HG02759 (cell line): ENCODE data around the gene CDK7.
A peak's percentile ranks its signal among the peaks of the same experiment; 100 is the strongest.
"Not testable (repeated sequence)": the region's sequence is repeated elsewhere in the genome, so short reads cannot be mapped to it uniquely, and the experiment has no call there.

Experiments used
- ATAC-seq: cut with Tn5 transposase; IDR thresholded peaks from one replicate; pipeline ENCODE4 v1.9.1; 2021; ENCODE audit warnings: mild to moderate bottlenecking, moderate library complexity; ENCODE audit not compliant: unreplicated experiment

CDK7 gene

DNA sequence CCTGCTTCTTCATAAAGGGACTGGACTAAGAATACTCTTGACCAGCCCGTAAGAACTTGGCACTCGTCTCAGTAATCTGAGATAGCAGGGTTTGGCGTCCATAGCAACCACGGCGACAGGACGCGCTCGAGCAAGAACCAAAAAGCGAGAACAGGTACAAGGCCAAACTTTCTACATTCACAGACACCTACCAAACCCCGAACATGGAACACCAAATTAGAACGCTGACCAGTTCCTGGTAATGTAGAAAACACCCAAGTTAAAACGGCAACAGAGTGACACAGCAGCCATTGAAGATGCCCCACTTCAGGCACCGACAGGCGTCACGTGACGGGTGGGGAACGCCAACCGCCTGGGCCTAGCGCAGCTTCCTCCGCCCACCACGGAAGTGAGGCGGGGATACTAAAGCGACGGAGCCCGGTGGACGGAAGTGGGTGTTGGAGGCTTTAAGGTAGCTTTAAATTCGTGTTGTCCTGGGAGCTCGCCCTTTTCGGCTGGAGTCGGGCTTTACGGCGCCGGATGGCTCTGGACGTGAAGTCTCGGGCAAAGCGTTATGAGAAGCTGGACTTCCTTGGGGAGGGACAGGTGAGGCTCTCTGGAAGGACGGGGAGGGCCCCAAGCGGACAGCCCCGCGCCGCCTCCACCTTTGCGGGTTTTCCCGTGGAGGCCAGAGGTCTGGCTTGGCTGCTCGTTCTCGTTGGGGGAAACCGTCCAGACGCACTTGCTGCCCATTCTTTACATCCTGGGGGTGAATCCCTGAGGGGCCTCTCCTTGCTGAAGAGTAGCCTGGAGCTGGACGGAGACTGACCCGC is at the start of gene CDK7:
TSS of gene CDK7 (plus strand) at position 430 of the 812 bp plus-strand sequence. CDS start at position 520, 90 bp downstream.
- ATAC-seq, result peak; percentile 100

- no peak for ATAC-seq
Observed at GRCh38 chr5:69187342-69187741, 47.3 kb upstream of the CDK7 start.

DNA sequence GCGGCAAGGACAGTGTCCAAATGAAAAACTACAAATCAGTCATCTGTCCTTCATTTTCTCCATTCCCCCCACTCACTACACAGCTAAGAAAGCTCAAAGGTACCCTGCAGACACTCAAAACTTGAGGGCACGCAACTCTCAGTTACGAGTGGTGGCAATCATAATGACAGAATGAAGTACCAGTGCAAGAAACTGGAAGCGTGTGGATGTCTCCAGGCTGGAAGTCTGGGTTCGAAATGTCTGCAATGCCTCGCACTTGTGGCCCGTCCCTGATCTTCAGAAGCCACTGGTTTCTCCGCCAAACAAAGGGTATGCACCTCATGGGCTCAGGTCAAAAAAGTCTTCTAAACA is 45.9 kb upstream of the CDK7 start:
- no peak for ATAC-seq

GRCh38 chr5:69189162-69190086 is 45.3 kb upstream of the CDK7 start, which contains the start of gene CENPH:
Gene CENPH (plus strand): TSS chr5:69189583. CDS start chr5:69189635, 52 bp downstream.
- ATAC-seq, result peak; percentile 93

DNA sequence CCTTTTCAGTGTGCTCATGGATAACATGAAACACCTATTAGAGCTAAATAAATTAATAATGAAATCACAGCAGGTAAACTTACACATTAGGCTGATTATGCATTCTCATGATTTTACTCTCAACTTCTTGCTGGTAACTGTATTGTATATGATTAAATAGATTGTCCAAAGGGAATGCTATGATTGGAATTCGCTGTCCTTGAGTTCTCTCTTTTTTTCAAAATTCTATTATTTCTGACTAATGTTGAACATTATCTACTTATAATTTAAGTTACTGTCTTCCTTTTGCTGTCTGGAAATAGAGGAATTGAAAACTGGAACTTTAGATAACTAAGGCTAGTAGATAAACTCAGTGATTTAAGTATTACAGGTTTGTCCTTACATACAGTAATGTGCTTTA is 32.2 kb upstream of the CDK7 start:
- ATAC-seq, result no peak

DNA sequence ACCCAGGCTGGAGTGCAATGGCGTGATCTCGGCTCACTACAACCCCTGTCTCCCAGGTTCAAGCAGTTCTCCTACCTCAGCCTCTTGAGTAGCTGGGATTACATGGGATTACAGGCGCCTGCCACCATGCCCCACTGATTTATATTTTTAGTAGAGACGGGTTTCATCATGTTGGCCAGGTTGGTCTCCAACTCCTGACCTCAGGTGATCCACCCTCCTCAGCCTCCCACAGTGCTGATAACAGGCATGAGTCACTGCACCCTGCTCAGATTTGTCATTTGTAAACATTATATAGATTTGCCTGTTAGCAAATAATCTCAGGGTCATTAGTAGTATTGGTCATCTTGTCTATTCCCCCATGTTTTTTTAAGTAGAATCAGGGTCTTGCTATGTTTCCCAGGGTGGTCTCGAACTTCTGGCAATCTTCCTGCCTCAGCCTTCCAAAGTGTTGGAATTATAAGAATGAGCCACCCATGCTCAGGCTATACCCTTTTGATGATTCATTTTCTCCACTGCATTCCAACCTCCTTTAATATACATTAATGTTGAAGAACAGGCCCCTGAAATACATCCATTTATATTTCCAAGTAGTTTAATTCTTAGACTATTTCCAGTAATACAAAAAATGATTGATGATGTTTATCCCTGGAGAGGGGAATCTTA is 28.0 kb upstream of the CDK7 start:
- no peak for ATAC-seq

- no peak for ATAC-seq
Observed at GRCh38 chr5:69209602-69210001, 25.1 kb upstream of the CDK7 start.

- no peak for ATAC-seq
Observed at GRCh38 chr5:69211200-69211599, 23.5 kb upstream of the CDK7 start.

DNA sequence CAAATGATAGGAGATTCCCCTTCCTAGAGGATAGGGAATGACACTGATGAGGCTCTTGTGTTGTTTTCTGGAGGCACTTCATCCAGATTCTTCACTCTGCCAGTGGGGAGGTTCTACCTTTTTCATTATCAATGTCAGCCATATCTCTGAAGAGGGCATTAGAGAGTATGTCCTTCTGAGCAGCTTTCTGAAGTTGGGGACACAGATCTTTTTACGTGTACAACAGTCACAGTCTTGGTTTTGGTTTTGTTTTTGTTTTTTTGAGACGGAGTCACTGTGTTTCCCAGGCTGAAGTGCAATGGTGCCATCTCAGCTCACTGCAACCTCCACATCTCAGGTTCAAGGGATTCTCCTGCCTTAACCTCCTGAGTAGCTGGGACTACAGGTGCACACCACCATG is 22.7 kb upstream of the CDK7 start:
- no peak for ATAC-seq

GRCh38 chr5:69213513-69214215 is 21.0 kb upstream of the CDK7 start:
- no peak for ATAC-seq

DNA sequence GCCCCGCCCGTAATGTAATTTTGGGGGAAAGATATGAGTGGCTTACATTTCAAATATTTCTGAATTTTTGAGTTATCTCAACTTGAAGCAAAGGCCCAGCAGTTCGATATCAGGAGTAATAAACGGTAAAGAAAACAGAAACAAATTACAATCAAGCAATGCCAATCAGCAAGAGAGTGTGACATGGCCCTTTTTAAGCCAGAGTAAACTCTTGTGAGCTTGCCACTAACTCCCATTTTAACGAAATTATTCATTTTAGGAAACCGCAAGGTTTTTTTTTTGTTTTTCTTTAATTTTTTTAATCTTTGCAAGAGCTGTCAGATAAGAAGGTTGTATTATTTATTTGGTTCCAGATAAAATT is 17.6 kb upstream of the CDK7 start:
- ATAC-seq, result no peak

GRCh38 chr5:69217548-69218526 is 16.8 kb upstream of the CDK7 start:
- ATAC-seq, result peak; percentile 91

DNA sequence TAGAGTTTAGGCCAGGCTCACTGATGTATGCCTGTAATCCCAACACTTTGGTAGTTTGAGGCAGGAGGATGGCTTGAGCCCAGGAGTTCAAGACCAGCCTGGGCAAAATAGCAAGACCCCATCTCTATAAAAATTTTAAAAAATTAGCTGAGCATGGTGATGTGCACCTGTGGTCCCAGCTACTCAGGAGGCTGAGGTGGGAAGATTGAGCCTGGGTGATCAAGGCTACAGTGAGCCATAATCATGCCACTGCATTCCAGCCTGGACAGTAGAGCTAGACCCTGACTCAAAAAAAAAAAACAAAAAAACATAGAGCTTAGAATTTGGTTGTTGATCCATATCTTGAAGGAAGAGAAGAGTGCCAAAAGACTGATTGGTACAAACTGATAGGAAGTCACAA is 14.7 kb upstream of the CDK7 start:
- ATAC-seq, result no peak

DNA sequence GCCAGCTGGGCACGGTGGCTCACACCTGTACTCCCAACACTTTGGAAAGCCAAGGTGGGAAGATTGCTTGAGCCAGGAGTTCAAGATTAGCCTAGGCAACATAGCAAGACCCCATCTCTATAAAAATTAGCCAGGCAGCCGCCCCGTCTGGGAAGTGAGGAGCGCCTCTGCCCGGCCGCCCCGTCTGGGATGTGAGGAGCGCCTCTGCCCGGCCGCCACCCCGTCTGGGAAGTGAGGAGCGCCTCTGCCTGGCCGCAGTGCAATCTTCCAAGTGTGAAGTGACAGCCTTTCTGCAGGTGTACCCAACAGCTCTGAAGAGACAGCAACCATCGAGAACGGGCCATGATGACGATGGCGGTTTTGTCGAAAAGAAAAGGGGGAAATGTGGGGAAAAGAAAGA is 14.3 kb upstream of the CDK7 start:
- not testable (repeated sequence) for ATAC-seq

GRCh38 chr5:69220833-69221232 is 13.9 kb upstream of the CDK7 start:
- not testable (repeated sequence) for ATAC-seq

GRCh38 chr5:69224520-69224919 is 10.2 kb upstream of the CDK7 start:
- ATAC-seq, result no peak

- no peak for ATAC-seq
Observed at GRCh38 chr5:69225860-69226259, 8.8 kb upstream of the CDK7 start.

DNA sequence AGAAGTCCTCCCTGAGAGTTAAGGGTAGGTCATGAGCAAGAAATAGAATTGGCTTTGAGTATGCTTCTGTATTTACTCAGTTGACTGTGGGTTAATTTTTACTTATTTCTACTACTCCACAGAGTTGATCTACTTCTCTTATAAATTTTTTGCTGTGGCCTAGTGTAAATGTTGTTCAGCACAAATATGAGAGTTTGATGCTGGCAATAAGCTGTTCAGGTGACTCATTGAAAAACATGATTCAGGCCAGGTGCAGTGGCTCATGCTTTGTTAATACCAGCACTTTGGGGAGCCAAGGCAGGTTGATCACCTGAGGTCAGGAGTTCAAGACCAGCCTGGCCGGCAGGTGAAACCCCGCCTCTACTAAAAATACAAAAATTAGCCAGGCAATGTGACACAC is 4.5 kb upstream of the CDK7 start:
- ATAC-seq, result no peak

DNA sequence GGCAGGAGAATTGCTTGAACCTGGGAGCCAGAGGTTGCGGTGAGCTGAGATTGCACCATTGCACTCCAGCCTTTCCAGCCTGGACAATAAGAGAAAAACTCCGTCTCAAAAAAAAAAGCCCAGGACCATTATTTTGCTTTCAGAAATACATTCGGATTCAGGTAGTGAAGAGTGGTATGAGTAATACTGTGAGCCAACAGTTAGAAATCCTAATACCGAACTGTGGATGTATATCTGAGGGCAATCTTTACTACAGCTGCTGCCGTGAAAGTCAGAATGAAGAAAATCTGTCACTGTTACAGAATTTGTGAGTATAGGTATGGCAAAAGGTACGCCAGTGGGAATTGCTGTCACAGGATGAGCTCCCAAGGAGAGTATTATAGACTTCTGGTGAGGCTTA is 3.4 kb upstream of the CDK7 start:
- no peak for ATAC-seq

GRCh38 chr5:69231851-69232250 is 2.8 kb upstream of the CDK7 start:
- no peak for ATAC-seq
